DOHH2 (cell line): ENCODE data around the gene P4HA2.

ENCODE experiments used
- H3F3A ChIP-seq: fragments of 200-600 bp; sonication (generic), shearing (Covaris generic); 2 replicates; pipeline ENCODE4 v1.6.0; 2016; ENCODE audit warnings: antibody characterized with exemption, mild to moderate bottlenecking; ENCODE audit not compliant: control insufficient read depth, insufficient read depth
- H3K27ac ChIP-seq: fragments of 200-600 bp; sonication (generic); 2 replicates; pipeline ENCODE4 v1.5.1; 2014; ENCODE audit warnings: low read depth, mild to moderate bottlenecking, low read length, moderate library complexity
- H3K27me3 ChIP-seq: fragments of 200-600 bp; sonication (generic); 2 replicates; pipeline ENCODE4 v1.6.1; 2014; ENCODE audit warnings: mild to moderate bottlenecking, low read length, mixed read lengths; ENCODE audit not compliant: control insufficient read depth
- H3K36me3 ChIP-seq: fragments of 200-600 bp; sonication (generic); 2 replicates; pipeline ENCODE4 v1.6.1; 2014; ENCODE audit warnings: mild to moderate bottlenecking, low read length, moderate library complexity, mixed read lengths; ENCODE audit not compliant: control insufficient read depth
- H3K4me1 ChIP-seq: fragments of 200-600 bp; sonication (generic); 2 replicates; pipeline ENCODE4 v1.6.1; 2014; ENCODE audit warnings: mild to moderate bottlenecking, low read length, mixed read lengths; ENCODE audit not compliant: control insufficient read depth
- H3K4me2 ChIP-seq: fragments of 200-600 bp; sonication (generic); 2 replicates; pipeline ENCODE4 v1.6.0; 2014; ENCODE audit warnings: mild to moderate bottlenecking, low read length, moderate library complexity
- H3K4me3 ChIP-seq: fragments of 200-600 bp; sonication (generic); 2 replicates; pipeline ENCODE4 v1.5.1; 2014; ENCODE audit warnings: mild to moderate bottlenecking, low read length, mixed read lengths
- H3K79me2 ChIP-seq: fragments of 200-600 bp; sonication (generic); 2 replicates; pipeline ENCODE4 v1.6.1; 2014; ENCODE audit warnings: mild to moderate bottlenecking, low read length, mixed read lengths; ENCODE audit not compliant: control insufficient read depth
- H3K9me2 ChIP-seq: fragments of 200-600 bp; sonication (generic); replicated peaks from 2 replicates; pipeline ENCODE4 v1.6.1; 2014; ENCODE audit warnings: mild to moderate bottlenecking, low read length, mixed read lengths; ENCODE audit not compliant: control insufficient read depth
- H3K9me3 ChIP-seq: fragments of 200-600 bp; sonication (generic); 2 replicates; pipeline ENCODE4 v1.6.1; 2014; ENCODE audit warnings: antibody characterized with exemption, low read length, mixed read lengths; ENCODE audit not compliant: control insufficient read depth, insufficient read depth
- H4K20me1 ChIP-seq: fragments of 200-600 bp; sonication (generic); 2 replicates; pipeline ENCODE4 v1.6.0; 2014; ENCODE audit warnings: low read depth, mild to moderate bottlenecking, antibody characterized with exemption, low read length, moderate library complexity; ENCODE audit not compliant: control insufficient read depth, insufficient read depth
- CTCF ChIP-seq: fragments of 200-600 bp; sonication (generic); IDR thresholded peaks from one replicate; pipeline ENCODE4 v1.5.1; 2014; ENCODE audit warnings: antibody characterized with exemption, mild to moderate bottlenecking, low read depth, low read length; ENCODE audit not compliant: poor library complexity, severe bottlenecking
- EZH2phosphoT487 ChIP-seq: fragments of 200-600 bp; sonication (generic); IDR thresholded peaks from 2 replicates; pipeline ENCODE4 v1.6.1; 2017; ENCODE audit warnings: borderline replicate concordance, mild to moderate bottlenecking, antibody characterized with exemption, low read length, moderate library complexity, mixed read lengths

P4HA2 gene

DNA sequence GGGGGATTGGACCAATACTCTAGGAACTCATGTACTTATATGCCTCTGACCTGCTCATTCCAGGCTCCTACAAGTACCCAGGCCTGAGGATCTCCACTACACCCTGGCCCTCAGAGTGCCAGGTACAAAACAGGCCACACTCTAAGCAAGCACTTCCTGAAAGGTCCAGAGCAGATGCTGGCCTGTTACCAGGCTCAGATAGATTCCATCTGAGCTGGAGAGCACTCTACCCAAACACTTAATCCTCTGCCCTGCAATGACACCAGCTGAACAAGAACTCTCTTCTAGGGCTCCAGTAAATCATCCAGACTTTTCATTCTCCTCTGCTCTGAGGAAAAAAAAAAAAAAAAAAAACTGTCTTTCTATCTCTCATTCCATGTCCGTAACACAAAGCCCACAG lies 2.9 kb downstream of the P4HA2 start:
- H3K79me2 ChIP-seq: no peaks in the 10 kb centered on the region
- TF ChIP-seq EZH2phosphoT487 (no peak), CTCF (no peak)
- no peak overlapping the region for H3K27ac ChIP-seq
- no peaks in the 10 kb centered on the region for H3K36me3 ChIP-seq
- peaks cover 20% of the 10 kb centered on the region for H3K27me3 ChIP-seq
- H3K4me2 ChIP-seq: no peak overlapping the region
- no peaks in the 10 kb centered on the region for H3K9me2 ChIP-seq
- no peaks in the 10 kb centered on the region for H3K9me3 ChIP-seq
- no peaks in the 10 kb centered on the region for H3F3A ChIP-seq
- no peak overlapping the region for H3K4me3 ChIP-seq
- H4K20me1 ChIP-seq: no peaks in the 10 kb centered on the region
- no peaks in the 10 kb centered on the region for H3K4me1 ChIP-seq

DNA sequence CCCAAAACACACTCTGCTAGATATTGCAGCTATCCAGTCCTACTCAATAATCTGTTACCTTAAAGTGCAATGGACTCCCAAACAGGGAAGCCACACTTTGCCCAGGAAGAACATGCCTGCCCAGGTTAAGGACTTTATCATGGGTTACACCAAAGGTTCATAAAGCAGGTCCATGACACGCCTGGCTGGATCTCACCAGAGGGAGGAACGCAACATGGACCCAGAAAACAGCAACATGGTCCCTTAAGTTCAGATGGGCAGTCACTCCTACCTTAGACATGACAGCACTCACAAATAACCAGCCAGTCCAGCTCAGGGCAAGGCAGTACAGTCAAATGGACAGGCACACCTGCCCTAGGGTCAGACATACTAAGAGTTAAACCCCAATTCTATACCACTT lies 3.8 kb downstream of the P4HA2 start:
- H3F3A ChIP-seq: no peaks in the 10 kb centered on the region
- H3K27ac ChIP-seq: no peak overlapping the region

GRCh38 chr5:132222649-132223038 lies 5.0 kb downstream of the P4HA2 start:
- Histone ChIP-seq H3K36me3 (no peaks in the 10 kb centered on the region), H3K9me3 (no peaks in the 10 kb centered on the region), H4K20me1 (no peaks in the 10 kb centered on the region), H3K9me2 (no peaks in the 10 kb centered on the region), H3F3A (no peaks in the 10 kb centered on the region), H3K4me3 (no peak overlapping the region), H3K27ac (no peak overlapping the region), H3K4me1 (no peaks in the 10 kb centered on the region), H3K79me2 (no peaks in the 10 kb centered on the region), H3K27me3 (peaks cover 13% of the 10 kb centered on the region), H3K4me2 (no peak overlapping the region)
- TF ChIP-seq CTCF: no peak

More for the DNA sequence above, 3.8 kb downstream of the P4HA2 start:
- Histone ChIP-seq H3K4me3 (no peak overlapping the region), H3K4me1 (no peaks in the 10 kb centered on the region), H3K4me2 (no peak overlapping the region), H3K36me3 (no peaks in the 10 kb centered on the region), H3K27me3 (peaks cover 20% of the 10 kb centered on the region), H3K79me2 (no peaks in the 10 kb centered on the region), H3K9me2 (no peaks in the 10 kb centered on the region), H3K9me3 (no peaks in the 10 kb centered on the region), H4K20me1 (no peaks in the 10 kb centered on the region)
- TF ChIP-seq EZH2phosphoT487: no peak
- TF ChIP-seq CTCF: no peak
